Measurements from ENCODE around the gene VILL.

Gene VILL

GRCh38 chr3:38028621-38029361 is 38.2 kb downstream of the VILL start:
- Histone ChIP-seq H3K36me3 (ENCODE audit: insufficient read depth, low read length) (no peaks in the 10 kb centered on the region), H3K9ac (ENCODE audit: low read length) (no peak overlapping the region), H3K27me3 (ENCODE audit: insufficient read depth, low read length) (peaks cover 8% of the 10 kb centered on the region), H3K27ac (ENCODE audit: low read depth, low read length, poor library complexity, severe bottlenecking) (no peak overlapping the region), H3F3A (ENCODE audit: insufficient read depth, low read length) (no peaks in the 10 kb centered on the region), H2AFZ (ENCODE audit: low read length) (no peak overlapping the region), H3K4me2 (ENCODE audit: low read length) (no peak overlapping the region), H3K4me3 (ENCODE audit: low read depth, low read length, poor library complexity, severe bottlenecking) (no peak overlapping the region), H3K79me2 (ENCODE audit: insufficient read depth, low read length) (no peaks in the 10 kb centered on the region), H4K20me1 (ENCODE audit: insufficient read depth, low read length) (no peaks in the 10 kb centered on the region), H3K4me1 (ENCODE audit: insufficient read depth, low read length, severe bottlenecking) (peaks cover 13% of the 10 kb centered on the region), H3K9me3 (ENCODE audit: low read length) (no peaks in the 10 kb centered on the region), H3K9me2 (ENCODE audit: low read depth, low read length) (no peaks in the 10 kb centered on the region)
- TF ChIP-seq EZH2 (IDR thresholded peaks at IDR 0.05; ENCODE audit: borderline replicate concordance, low read length), result no peak
- TF ChIP-seq, protein P1, sequence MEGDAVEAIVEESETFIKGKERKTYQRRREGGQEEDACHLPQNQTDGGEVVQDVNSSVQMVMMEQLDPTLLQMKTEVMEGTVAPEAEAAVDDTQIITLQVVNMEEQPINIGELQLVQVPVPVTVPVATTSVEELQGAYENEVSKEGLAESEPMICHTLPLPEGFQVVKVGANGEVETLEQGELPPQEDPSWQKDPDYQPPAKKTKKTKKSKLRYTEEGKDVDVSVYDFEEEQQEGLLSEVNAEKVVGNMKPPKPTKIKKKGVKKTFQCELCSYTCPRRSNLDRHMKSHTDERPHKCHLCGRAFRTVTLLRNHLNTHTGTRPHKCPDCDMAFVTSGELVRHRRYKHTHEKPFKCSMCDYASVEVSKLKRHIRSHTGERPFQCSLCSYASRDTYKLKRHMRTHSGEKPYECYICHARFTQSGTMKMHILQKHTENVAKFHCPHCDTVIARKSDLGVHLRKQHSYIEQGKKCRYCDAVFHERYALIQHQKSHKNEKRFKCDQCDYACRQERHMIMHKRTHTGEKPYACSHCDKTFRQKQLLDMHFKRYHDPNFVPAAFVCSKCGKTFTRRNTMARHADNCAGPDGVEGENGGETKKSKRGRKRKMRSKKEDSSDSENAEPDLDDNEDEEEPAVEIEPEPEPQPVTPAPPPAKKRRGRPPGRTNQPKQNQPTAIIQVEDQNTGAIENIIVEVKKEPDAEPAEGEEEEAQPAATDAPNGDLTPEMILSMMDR (IDR thresholded peaks at IDR 0.05; ENCODE audit: low read length), result no peak

DNA sequence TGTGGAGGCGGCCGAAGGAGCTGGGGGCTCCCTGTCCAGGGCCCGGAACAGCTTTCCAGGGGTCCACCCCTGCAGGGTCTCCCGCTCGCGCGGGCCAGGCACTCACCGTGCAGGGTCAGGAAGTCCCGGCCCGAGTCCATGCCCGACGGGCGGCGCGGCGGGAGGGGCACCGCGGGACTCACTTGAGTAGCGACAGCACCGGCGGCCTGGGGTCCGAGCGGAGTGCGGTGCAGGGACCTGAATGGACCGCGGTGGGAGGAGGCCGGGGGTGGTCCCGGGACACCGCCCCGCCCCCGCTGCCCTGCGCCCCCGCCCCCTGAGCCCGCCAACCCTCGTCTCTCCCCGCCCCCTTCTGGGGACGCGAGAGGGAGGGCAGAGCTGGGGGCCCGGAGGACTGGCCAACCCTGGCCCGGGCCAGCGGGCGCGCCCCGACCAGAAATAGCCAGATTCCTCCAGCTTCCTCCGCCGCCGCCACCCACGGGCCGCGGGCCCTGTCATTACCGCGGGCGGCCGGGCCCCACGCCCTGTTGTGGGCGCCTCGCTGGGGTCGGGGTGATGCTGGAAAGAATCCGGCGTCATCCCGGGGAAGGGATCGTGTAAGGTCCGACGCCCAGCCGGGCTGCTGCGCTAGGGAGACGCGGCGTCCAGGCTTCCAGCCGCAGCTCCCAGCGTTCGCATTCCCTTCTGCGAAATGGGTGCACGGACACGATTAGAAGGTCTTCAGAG is 39.0 kb downstream of the VILL start, which contains the start of gene PLCD1:
PLCD1 (minus strand) TSS at position 243 of the 726 bp plus-strand sequence; CDS start at position 140, 103 bp downstream.
- TF ChIP-seq, protein P1 (IDR thresholded peaks at IDR 0.05; ENCODE audit: low read length), result no peak
- TF ChIP-seq EZH2 (IDR thresholded peaks at IDR 0.05; ENCODE audit: borderline replicate concordance, low read length), result no peak
- Histone ChIP-seq H3K9ac (ENCODE audit: low read length) (no peak within 1 kb of the TSS), H3K79me2 (ENCODE audit: insufficient read depth, low read length) (no peaks in the 10 kb centered on the region), H3K4me1 (ENCODE audit: insufficient read depth, low read length, severe bottlenecking) (peaks cover 8% of the 10 kb centered on the region), H3K9me3 (ENCODE audit: low read length) (no peaks in the 10 kb centered on the region), H3F3A (ENCODE audit: insufficient read depth, low read length) (no peaks in the 10 kb centered on the region), H3K9me2 (ENCODE audit: low read depth, low read length) (no peaks in the 10 kb centered on the region), H3K4me3 (ENCODE audit: low read depth, low read length, poor library complexity, severe bottlenecking) (no peak within 1 kb of the TSS), H4K20me1 (ENCODE audit: insufficient read depth, low read length) (no peaks in the 10 kb centered on the region), H3K4me2 (ENCODE audit: low read length) (no peak within 1 kb of the TSS), H2AFZ (ENCODE audit: low read length) (no peak within 1 kb of the TSS), H3K27me3 (ENCODE audit: insufficient read depth, low read length) (peaks cover 8% of the 10 kb centered on the region), H3K36me3 (ENCODE audit: insufficient read depth, low read length) (no peaks in the 10 kb centered on the region), H3K27ac (ENCODE audit: low read depth, low read length, poor library complexity, severe bottlenecking) (no peak within 1 kb of the TSS)

DNA sequence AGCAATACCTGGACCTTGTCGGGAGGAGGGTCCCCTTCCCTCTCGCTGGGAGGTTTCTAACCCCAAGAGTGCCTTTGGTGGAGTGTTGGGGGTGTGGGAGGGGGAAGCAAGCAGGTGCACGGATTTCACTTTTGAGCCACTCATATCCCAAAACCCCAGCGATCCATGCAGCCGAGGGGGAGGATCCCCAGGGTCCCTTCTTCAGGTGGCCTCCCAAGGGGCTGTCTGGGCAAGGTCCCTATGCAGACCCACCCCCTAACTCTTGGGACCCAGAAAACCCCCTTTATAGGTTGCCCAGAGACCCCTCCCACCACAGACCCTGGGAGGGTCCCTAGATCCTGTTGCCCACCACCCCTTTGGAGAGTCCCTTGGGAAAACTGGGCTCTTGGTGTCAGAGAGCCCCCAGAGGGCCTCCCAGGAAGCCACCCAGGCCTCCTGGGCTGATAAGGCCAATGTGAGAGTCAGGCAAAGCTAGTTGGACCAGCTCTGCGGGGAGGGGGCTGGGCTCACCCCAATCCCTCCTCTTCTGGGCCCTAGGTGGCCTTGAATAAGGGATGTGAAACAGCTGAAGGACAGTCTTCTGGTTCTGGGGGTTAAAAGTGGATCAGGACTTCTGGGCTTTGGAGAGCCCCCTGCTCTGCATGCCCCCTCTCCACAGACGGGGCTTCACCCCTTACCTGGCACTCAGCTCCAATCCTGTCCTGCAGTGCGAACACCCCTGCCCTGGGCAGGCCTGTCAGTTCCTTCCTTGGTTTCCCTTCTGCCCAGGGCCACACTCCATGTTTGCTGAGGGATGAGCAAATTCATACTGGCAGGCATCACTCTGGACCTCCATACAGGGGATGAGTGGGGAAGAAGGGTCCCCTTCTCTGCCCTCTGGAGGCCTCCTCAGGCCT is 39.8 kb downstream of the VILL start:
- H3K36me3 ChIP-seq (ENCODE audit: insufficient read depth, low read length), result no peaks in the 10 kb centered on the region
- H3K9ac ChIP-seq (ENCODE audit: low read length), result no peak overlapping the region
- no peaks in the 10 kb centered on the region for H4K20me1 ChIP-seq (ENCODE audit: insufficient read depth, low read length)
- H3K79me2 ChIP-seq (ENCODE audit: insufficient read depth, low read length), result no peaks in the 10 kb centered on the region
- H3K9me3 ChIP-seq (ENCODE audit: low read length), result no peaks in the 10 kb centered on the region
- H3K4me2 ChIP-seq (ENCODE audit: low read length), result no peak overlapping the region
- no peak for TF ChIP-seq EZH2 (IDR thresholded peaks at IDR 0.05; ENCODE audit: borderline replicate concordance, low read length)
- TF ChIP-seq, protein P1 (IDR thresholded peaks at IDR 0.05; ENCODE audit: low read length), result no peak
- no peak overlapping the region for H3K4me3 ChIP-seq (ENCODE audit: low read depth, low read length, poor library complexity, severe bottlenecking)
- H3K27ac ChIP-seq (ENCODE audit: low read depth, low read length, poor library complexity, severe bottlenecking), result no peak overlapping the region
- peaks cover 7% of the 10 kb centered on the region for H3K4me1 ChIP-seq (ENCODE audit: insufficient read depth, low read length, severe bottlenecking)
- no peak overlapping the region for H2AFZ ChIP-seq (ENCODE audit: low read length)
- H3K27me3 ChIP-seq (ENCODE audit: insufficient read depth, low read length), result peaks cover 8% of the 10 kb centered on the region
- H3K9me2 ChIP-seq (ENCODE audit: low read depth, low read length), result no peaks in the 10 kb centered on the region
- H3F3A ChIP-seq (ENCODE audit: insufficient read depth, low read length), result no peaks in the 10 kb centered on the region

All from OCI-LY1 (cell line).